HG03469 (cell line): ENCODE measurements around the gene PTPRT.

Experiments used
- ATAC-seq: cut with Tn5 transposase; IDR thresholded peaks from one replicate; pipeline ENCODE4 v1.9.1; 2021; ENCODE audit warnings: mild to moderate bottlenecking, moderate library complexity, moderate number of reproducible peaks; ENCODE audit not compliant: unreplicated experiment

The PTPRT gene

GRCh38 chr20:42346189-42347170, 843.2 kb downstream of the PTPRT start:
- ATAC-seq: no peak

DNA sequence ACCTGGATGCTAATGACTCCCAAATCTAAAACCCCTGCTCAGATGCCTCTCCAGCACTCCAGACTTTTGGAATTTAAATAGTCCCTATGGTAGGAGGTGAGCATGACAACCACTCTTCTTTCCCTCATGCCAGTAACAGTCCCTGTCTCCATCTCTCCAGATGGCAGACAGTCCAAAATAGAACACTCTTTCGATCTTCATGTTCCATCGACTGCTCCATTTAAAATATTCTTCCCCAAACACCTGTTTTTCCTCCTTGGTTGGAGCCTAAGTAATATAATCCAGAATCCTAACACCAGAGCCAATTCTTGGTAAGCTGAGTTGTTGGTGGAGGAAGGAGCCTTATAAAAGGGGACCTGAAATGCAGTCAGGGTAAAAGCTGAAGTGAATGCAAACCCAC, 848.1 kb downstream of the PTPRT start:
- ATAC-seq: no peak

- no peak for ATAC-seq
Observed at GRCh38 chr20:42340368-42340767, 849.3 kb downstream of the PTPRT start.

- no peak for ATAC-seq
Observed at GRCh38 chr20:42338294-42339201, 851.2 kb downstream of the PTPRT start.

DNA sequence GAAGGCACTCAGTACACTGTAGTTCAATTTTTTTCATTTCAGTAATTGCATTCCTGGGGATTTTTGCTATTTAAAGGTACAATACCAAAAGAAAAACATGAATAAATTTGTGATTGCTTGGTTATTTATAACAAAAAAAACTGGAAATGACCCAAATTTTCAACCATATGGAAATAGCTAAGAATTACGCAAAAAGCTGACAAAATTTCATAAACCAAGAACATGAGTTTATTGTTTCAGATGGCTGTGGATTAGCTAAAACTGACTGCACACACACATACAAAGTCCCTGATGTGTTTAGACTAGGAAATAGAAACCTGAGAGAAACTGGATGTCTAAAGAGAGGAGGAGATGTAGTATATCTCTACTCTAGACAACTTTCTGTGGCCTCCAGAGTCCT, 853.1 kb downstream of the PTPRT start:
- no peak for ATAC-seq

DNA sequence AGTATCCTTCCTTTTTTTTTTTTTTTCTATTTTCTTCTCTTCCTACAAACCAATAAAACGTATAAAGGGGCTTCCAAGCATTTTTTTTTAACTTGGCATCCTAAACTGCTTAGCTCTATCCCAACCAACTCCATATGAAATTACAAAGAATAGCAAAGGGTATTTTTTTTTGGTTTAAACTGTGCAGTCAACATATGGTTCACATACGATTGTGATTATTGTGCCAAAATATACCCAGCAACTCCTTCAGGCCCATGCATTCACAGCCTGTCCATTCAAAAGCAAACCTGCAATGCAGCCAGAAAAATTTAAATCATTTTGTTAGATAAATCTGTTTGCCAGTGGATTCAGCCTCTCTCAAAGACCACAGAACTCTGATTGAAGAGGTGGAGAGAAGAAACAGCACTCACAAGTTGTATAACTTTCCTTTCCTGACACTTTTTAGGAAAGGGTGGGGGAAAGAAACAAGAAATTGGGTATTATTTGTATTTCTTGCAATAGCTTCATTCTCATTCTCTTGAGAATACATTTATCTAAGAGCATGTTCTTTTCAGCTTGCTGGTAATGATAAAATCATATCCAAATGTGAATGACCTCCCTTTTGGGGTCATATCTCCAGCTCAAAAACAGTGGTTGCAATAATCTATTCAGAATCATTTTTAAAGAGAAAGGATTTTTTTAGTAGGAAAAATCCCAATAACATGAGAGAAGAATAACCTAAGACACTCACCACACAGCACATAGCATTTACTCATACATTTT, 870.3 kb downstream of the PTPRT start:
- no peak for ATAC-seq

DNA sequence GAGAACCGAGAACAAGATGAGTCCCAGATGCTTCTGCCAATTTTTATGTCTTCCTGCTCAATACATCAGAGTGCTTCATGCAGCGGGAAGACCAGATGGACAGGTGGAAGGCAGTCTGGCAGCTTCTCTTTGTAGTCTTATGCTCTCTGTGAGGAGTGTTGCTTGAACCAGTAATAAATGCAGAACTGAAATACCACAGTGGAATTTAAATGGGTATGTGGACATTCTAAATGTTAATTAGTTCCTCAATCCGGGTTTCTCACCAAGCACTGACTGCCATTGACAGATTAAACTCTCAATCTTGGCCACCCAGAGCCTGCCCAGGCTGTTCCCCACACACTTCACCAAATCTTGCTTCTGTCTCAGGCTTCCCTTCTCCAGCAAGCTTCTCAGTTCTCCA, 876.0 kb downstream of the PTPRT start:
- ATAC-seq: no peak

DNA sequence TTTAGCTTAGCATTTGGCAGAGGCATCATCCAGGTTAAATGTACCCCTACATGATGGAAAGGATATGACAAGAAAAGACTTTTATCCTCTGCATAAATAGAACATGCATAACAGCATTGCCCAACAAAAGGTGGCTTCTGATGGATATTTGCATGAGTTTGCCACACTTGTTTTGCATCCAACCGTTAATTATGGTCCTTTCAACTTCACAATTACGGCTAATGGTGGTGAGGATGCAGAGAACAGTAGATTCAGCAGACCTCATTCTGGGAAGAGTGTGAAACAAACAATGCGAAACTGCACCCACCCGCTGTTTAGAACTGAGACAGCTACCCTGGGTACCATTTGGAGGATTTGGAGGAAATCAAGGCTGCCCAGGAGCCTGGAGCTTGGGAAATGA, 880.7 kb downstream of the PTPRT start:
- no peak for ATAC-seq

DNA sequence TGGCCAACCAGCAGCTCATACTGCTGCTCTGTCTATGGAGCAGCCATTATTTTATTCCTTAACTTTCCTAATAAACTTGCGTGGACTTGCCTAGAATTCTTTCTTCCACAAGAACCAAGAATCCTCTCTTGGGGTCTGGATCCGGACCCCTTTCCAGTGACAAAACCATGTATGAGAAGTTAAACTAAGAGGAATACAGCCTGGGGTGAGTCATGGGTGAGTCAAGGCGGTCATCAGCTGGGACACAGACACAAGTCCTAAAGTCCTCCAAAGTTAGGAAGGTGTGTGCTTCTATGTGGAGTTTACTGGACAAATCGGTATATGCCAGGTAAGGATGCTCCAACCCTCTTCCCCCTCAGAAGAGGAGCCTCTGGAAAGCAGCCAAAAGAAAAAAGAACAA, 881.5 kb downstream of the PTPRT start:
- no peak for ATAC-seq

DNA sequence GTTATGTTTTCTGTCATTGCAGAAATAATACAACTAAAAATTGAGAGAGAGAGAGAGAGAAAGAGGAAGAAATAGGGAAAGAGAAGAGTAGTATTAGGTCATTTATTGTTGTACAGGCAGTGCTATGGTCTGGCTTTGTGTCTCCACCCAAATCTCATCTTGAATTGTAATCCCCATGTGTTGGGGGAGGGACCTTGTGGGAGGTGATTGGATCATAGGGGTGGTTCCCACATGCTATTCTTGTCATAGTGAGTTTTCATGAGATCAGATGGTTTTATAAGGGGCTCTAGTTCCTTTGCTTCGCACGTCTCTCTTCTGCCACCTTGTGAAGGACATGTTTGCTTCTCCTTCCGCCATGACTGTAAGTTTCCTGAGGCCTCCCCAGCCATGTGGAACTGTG, 894.1 kb downstream of the PTPRT start:
- no peak for ATAC-seq

GRCh38 chr20:42294976-42295375, 894.7 kb downstream of the PTPRT start:
- no peak for ATAC-seq

- ATAC-seq: no peak
Observed at GRCh38 chr20:42281801-42282200, 907.9 kb downstream of the PTPRT start.

DNA sequence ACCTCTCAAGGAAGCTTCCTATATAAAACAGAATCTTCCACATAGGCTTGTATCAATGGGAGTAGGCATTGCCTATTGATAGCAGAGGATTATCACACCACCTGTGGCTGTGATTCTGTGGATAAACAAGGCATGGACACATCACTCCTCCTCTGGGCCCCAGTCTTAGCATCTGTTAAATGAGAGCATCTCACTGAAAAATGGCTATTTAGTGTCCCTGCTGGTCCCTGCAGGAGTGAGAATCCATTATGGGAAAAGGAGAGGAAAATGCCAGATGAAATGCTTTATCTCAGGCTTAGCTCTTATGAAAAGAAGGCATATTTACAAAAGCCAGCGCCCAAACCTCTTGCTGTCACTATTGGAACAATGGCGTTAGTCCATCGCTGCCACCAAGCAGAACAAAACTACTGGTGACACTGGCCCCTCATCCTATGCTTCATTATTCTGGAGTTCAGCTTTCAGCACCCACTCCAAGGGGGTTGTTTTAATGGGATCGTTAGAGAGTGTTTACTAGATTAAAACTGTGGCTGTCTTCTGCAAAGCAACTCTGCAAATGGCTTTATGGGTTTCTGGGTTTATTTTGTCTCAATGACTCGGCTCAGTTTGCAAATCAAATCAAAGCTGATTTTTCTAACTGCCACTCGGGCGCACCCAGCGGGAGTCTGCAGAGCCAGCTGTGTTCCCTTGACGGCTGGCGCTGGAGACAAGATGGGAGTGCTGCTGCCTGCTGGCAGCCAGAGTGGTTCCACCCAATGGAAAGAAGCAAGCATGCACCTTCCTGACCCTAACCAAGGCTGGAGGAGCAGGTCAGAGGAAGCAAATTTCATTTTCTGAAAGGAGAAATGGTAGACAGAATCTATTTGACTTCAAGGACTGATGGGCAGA, 912.7 kb downstream of the PTPRT start:
- ATAC-seq: no peak

- ATAC-seq: no peak
Observed at GRCh38 chr20:42274986-42275385, 914.7 kb downstream of the PTPRT start.

DNA sequence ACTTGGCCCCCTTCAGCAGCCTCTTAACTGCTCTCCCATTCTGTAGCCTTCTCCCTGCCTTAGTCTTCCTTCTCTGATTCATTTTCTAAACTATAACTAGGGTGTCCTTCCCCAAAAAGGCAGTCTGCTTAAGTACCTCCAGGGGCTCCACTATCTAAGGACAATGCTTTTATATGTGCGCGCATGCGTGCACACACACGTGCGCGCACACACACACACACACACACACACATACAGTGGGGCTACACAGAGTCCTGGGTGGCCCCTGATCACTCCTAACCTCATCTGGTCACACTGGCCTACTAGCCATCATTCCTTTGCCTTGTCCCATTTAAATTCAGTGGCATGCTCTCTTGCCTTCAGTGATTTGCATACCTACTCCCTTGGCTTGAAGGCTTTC, 917.2 kb downstream of the PTPRT start:
- ATAC-seq: no peak

- ATAC-seq: no peak
Observed at GRCh38 chr20:42270539-42270938, 919.2 kb downstream of the PTPRT start.

DNA sequence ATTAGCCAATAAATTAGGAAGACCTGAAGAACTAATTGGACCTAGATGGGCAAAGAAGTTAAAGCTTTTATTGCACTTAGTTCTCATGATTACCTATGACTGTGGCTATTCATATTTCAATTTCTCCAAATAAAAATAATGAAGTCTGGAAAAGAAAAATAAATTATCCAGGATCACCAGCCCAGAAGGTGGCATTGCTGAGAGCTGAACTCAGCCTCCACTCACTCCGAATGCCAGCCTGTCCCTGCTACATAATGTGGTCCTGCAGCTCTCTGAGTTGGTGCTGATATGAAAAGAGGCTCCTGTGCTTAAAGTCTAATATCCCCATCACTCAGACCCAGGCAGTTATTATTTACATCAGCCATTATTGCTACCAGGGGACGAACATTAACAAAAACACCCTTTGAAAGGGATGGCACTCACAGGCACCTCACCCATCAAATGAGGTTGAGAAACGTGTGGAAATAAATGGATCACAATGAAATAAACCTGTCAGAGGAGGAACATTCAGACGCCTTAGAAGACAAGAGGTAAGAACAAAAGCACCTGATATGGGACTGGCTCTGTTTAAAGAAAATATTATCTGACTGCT, 921.8 kb downstream of the PTPRT start:
- no peak for ATAC-seq

- no peak for ATAC-seq
Observed at GRCh38 chr20:42261766-42262270, 927.9 kb downstream of the PTPRT start.

DNA sequence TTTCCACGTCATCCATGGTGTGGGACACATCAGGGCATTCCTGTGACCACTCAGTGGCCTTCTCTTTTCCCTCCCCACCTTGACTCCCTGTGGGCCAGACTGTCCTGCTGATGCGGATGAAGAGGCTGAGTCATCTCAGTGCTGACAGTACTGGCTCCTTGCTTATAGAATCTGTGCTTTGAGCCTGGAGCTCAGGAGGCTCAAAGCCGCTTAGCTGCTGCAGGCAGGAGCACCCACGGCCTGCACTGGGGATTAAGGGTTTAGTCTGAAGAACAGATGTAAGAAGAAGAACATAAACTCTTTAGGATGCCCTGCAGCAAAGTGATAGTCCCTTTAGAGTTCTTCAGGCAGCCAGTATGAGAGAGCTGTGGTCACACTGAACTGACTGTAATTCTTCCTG, 929.5 kb downstream of the PTPRT start:
- ATAC-seq: no peak
